Stimulated activated CD4-positive, alpha-beta T cell treated with anti-CD3 and anti-CD28 coated beads, Interleukin-12 subunit alpha, Interleukin-12 subunit beta, amount 100 ng/mL, for 48 hours (primary cell): Measurements from ENCODE around the gene CFAP119.
"Not testable (repeated sequence)": the region's sequence is repeated elsewhere in the genome, so short reads cannot be mapped to it uniquely, and the experiment has no call there.

Source experiments
- DNase-seq, 3 donors: peaks; one replicate each; pipeline ENCODE4 v3.0.0-alpha.2; 2020; ENCODE audit warnings: low read depth in 2 of 3, low spot score in 1 of 3

The CFAP119 gene

DNA sequence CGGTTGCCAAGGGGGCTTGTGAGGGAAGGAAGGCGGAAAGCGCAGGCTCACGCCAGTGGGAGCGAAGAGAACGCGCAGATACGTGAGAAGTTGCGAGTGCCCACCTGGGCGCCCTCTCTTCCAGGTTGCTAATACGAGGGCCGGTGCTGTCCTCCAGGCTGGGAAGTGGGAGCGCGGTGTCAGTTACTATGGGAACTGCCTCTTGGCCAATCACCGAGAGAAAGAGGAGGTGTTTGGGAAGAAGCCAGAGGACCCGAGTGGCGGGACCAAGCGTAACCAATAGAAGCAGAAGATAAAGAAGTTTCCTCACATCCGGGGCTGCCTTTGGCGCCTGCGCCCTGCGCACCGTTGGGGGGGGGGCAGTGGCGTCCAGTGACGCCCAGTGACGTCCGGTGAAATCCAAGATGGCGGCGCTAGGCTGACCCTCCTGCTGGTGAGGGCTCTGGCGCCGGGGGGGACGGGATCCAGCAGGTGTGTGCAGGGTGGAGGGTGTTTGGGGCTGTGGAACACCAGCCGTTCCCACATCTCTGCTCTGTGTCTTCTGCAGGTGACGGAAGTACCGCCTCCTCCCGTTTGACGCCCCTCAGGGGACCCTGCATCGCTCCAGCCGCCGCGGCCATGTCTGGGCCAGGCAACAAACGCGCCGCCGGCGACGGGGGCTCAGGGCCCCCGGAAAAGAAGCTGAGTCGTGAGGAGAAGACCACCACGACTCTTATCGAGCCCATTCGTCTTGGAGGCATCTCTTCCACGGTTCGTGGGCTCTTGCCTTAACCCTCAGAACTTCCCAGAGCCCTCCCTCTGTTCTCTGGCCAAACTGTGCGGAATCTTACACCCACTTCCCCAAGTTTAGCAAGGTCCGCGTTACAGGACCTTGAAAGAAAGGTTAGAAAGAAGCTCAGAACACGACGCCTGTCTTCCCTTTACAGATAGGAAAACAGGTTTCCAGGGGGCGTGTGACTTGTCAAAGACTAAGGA lies at the start of gene CFAP119, which contains the start of gene RNF40:
TSS of gene CFAP119 (minus strand) at position 135 of the 975 bp plus-strand sequence. CDS start 314 bp downstream, outside the sequence.
TSS of gene RNF40 (plus strand) at position 395 of the 975 bp plus-strand sequence. CDS start at position 619, 224 bp downstream.
- peak; percentile 86 to 88 (median 87) for DNase-seq

DNA sequence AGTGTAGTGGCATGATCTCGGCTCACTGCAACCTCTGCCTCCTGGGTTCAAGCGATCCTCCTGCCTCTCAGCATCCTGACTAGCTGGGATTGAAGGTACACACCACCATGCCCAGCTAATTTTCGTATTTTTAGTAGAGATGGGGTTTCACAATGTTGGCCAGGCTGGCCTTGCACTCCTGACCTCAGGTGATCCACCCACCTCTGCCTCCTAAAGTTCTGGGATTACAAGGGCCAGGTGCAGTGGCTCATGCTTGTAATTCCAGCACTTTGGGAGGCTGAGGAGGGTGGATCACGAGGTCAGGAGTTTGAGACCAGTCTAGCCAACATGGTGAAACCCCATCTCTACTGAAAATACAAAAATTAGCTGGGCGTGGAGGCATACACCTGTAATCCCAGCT lies 47.8 kb upstream of the CFAP119 start:
- not testable (repeated sequence) for DNase-seq

DNA sequence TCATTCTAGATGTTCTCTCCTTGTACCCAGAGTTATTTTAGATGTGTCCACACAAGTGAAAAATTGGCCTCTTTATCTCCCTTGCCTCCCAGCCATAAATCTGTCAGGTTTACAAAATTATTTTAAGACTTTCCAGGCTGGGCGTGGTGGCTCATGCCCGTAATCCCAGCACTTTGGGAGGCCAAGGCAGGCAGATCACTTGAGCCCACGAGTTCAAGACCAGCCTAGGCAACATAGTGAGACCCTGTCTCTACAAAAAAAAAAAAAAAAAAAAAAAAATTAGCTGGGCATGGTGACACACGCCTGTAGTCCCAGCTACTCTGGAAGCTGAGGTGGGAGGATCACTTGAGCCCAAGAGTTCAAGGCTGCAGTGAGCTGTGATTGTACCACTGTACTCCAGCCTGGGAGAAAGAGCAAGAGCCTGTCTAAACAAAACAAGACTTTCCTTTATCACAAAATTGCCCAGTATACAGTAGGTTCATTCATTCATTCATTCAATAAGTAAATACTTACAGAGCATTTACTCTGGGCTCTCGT lies 47.1 kb upstream of the CFAP119 start:
- not testable (repeated sequence) for DNase-seq

DNA sequence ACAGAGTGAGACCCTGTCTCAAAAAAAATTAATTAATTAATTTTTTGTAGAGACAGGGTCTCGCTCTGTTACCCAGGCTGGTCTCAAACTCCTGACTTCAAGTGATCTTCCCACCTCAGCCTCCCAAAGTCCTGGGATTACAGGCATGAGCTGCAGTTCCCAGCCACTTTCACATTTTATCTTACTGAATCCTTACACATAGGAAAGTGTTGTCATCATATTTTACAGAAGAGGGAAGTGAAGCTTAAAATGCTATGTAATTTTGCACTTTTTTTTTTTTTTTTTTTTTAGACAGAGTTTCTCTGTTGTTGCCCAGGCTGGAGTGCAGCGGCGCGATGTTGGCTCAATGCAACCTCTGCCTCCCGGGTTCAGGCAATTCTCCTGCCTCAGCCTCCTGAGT lies 46.3 kb upstream of the CFAP119 start:
- no peak for DNase-seq

DNA sequence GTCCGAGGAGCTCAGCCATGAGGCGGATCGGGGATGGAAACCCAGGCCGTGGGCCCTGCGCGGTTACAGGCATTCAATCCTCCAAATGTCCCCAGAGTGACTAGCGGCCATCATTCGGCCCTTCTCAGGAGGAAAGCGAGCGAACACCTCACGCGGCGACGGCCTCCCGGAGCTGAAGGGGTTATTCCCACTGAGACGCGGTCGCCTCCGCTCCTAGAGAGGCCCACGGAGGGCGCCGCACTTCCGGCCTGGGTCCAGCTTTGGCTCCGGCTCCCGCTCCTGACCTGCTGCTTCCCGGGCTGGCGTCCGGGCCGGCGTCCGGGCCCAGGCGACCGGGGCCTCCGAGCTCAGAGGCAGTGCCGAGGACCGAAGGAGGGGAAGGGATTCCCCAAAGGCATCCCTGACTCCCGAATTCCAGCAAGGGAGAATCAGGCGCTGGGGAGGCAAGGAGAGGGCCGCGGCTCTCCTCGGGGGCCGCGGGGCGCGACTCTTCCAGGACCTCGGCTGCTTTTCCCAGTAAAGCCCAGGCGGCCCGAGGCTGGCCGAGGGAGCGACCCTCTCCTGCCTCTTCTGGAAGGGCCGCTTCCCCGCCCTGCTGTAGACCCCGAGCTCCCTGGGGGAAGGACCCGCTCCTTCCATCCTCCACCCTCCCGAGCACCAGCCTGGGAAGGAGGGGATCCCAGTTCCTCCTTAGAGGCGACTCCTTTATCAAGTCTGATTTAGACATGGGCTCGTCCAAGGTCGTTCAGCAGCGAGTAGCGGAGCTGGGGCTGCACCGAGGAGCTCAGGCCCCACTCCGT lies 43.7 kb upstream of the CFAP119 start:
- peak in 1 of 3 donors; percentile 27 for DNase-seq

DNA sequence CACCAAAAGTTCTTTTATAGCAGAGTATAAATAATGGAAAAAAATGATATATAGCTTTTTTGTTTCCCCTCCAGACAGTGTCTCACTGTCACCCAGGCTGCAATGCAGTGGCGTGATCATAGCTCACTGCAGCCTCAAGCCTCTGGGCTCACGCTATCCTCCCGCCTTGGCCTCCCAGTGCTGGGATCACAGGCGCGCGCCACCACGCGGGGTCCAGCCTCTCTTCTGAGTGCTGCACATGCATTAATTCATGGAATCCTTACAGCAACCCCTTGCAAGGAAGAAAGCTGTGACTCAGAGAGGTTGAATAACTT lies 43.2 kb upstream of the CFAP119 start:
- DNase-seq: peak in 1 of 3 donors; percentile 16

DNA sequence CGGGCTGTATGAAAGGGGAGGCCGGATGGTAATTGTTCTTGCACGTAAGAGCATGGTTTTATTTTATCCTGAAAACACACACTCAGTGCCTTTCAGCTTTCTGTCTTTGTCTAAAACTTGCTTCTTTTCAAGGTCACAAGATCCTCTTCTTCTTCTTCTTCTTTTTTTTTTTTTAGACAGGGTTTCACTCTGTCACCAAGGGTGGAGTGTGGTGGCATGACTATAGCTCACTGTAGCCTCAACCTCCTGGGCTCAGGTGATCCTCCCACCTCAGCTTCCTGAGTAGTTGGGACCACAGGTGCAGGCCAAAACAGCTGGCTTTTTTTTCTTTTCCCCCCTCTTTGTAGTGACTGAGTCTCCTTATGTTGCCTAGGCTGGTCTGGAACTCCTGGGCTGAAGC lies 41.1 kb upstream of the CFAP119 start:
- DNase-seq: no peak

DNA sequence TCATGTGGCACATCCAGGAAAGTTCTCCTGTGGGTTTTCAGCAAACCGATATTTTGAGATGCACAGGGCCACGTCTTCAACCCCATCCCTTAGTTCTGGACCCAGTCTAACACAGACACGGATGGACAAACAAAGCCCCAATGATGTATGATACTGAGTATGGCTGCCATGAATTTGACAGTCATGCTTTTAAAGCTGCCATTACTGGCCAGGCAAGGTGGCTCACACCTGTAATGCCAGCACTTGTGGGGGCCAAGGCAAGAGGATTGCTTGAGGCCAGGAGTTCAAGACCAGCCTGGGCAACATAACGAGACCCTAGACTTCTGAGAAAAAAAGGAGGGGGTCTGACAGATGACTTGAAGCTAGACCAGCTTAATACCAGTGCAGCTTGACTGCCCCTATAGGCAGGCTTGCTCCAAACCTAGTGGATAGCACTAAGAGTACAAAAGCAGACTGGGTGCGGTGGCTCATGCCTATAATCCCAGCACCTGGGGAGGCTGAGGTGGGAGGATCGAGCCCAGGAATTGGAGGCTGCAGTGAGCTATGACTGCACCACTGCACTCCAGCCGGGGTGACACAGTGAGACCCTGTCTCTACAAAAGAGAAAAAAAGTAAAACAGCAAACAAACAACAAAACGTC lies 35.9 kb upstream of the CFAP119 start:
- no peak for DNase-seq

DNA sequence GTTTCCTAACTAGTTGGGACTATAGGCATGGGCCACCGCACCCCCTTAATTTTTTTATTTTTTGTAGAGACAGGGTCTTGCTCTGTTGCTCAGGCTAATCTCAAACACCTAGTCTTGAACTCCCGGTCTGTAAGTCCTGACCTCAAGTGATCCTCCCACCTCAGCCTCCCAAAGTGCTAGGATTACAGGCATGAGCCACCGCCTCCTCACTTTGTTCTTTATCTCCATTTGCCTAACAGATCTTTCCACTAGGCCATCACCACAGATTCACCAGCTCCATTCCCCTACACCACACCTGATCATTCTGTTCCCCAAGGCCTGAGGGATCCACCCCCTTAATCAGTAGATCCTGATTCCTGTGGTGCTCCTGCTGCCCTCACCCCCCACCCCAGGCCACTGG lies 32.8 kb upstream of the CFAP119 start:
- DNase-seq: no peak

DNA sequence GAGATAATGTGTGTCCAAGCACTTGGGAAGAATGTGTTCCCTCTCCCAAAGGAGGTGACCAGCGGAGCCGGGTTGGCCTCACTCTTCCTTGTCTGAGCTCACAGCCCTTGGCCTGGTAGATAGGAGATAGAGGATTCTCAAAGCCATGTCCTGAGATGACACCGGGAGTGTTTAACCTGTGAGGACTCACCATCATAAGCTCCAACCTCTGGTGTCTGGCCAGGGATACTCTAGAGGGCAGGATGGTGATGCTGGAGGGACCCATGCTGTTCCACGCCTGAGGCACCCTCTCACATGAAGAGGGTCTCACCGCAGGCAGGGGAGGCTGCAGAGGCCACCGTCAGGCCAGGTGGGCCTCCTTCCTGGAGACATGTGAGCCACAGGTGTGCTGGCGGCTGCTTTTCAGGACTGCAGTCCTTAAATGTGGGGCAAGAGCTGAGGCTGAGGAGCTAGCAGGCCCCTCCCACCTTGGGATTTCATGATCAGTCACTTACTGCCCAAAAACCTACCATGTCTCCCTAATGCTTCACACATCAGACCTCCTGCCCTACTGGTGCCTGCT lies 31.7 kb upstream of the CFAP119 start:
- DNase-seq: no peak

DNA sequence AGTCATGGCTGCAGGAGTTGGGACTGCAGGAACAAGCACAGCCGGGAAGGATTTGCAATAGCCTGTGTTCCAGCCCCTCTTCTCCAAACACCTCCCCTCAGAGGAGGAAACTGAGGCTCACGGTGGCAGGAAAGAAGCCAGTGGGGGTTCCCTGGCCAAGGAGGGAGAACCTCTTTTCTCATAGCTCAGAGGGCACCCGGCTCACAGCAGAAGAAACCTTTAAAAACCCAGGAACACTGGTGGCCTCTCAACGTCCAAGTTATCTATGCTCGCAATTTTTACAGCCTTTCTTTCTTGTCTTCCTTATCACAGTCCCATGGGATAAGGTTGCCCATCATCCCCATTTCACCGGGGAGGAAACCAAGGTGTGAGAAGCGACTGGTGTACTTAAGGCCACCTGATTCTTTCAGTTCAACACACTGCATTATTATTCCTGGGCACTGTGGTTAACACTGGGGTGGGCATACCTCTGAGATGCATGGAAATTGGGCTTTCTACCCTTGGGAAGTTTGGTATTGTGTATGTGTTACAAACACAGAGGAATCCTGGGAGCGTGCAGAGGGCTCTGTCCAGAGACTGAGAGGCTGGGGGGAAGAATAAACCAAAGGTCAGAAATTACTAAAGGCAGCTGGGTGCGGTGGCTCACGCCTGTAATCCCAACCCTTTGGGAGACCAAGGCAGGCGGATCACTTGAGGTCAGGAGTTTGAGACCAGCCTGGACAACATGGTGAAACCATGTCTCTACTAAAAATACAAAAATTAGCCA lies 25.9 kb upstream of the CFAP119 start:
- no peak for DNase-seq

DNA sequence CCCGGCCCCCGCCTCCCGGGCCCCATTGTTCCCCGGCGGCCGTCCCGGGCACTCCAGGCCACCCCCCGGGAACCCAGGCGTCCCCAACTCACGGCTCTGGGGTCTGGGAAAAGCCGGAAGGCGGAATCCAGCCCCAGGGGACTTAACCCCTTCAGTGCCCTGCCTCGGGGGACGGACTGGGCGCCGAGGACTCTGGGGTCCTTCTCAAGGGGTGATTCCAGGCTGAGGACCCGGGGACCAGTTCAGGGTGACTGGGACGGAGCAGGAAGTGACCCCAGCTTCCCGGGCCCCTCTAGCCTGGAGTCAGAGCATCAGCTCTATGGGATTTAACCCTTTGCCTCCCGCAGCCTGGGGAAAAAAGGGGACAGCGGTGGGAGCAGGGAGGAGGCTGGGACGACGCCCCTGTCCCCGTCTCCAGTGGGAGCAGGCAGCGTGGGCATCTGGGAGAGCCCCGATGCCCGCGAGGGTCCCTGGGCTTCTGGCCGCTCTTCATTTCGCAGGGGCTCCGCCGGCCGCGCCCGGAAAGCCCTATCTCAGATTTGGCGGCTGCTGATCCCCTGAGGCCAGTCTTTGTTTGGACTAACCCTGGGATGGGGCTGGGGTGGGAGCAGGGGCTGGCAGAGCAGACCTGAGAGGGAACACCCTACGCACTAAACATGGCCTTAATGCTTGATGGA lies 25.2 kb upstream of the CFAP119 start, which contains the start of gene ZNF629:
TSS of gene ZNF629 (minus strand) at position 270 of the 677 bp plus-strand sequence. CDS start 2,723 bp downstream, outside the sequence.
- no peak for DNase-seq

DNA sequence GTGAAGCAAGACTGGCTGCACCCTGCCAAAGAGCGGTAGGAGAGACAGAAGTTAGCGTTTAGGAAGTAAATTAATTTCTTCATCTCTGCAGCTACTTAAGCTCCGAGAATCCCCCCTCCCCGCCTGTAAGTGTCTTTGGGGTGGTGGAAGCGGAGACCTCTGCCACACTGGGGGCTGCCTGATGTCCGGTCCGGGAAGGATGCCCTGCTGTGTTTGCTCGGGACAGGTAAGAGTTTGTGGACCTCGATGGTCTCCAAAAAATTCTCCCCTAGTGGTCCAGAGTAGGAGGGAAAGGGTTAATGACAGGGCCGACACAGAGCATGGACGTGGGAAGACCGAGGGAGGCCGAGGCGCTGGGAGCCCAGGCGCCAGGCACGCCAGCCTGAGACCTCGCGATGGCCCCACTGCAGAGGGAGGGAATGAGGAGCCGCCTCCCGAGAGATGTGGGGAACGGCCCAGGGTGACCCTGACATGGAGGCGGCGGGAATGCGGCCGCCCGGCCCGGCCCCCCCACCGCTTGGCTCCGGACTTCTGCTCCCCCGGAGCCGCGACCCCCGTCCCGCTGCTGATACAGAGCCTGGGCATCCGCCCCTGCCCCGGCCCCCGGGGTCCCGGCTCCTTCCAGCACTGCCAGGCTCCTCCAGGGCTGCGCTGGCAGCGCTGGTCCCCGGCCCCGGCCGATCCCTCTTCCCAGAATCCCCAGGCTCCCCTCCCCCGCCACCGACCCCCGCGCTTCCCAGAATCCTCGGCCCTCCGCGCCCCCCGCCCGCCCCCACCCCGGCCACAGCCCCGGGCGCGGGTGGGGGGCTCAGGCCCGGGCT lies 24.5 kb upstream of the CFAP119 start:
- no peak for DNase-seq

DNA sequence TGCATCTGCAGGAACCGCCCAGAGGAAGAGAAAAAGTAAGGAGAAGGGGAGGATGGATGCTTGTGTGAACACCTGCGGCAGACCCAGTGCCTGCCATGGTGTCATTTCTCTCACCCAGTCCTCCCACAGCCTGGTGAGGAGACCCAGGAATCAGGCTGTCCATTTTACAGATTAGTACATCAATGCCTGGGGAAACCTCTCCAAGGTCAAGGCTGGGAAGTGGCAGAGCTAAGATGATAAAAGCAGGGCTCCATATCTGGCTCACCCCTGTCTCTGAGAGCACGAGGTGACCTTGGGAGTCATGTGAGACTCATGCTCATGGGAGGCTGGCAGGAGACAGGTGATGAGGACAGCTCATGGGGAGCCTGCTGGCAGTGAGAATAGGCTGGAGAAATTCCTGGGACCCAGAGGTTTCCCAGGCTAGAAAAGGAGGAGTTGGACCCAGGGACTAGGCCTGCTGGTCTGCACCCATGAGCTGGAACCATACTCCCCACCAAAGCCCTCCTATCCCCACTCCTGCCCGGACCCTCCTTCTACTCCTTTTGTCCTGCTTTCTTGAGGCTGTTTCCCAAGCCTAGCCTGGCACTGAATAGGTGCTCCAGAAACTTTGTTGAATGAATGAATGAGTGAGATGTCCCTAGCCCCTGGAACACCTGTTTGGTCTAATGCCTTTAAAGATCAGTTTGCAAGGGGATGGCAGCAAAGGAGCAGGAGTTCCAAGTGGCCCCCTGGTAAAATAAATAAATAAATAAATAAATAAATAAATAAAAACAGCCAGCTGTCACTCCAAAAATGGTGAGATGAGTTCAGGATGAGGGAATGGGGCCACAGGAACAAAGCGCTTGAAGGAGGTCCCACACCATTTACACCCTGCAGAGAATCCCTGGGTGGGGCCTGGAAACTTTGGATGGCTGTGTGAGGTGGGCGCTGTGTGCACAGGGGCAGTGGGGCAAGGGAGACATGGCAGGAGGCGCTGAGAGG lies 23.6 kb upstream of the CFAP119 start:
- no peak for DNase-seq

DNA sequence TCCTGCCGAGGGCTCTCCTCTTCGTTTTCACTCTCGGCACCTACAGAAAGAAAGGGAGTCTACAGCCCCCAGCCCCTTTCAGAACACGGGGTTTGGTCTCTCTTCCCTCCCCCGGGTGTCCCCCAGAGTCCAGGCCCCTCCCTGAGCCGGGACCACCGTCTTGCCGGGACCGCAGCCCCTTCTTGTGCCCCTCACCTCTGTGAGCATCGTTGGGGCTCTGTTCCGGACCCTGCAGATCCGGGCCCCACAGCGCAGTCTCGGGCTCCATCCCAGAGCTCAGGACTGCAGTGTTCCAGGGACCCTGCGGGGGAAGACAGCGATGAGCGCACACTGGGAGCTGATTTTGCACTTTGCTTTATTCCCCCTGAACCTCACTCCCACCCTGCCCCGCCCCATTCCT lies 22.4 kb upstream of the CFAP119 start:
- no peak for DNase-seq

DNA sequence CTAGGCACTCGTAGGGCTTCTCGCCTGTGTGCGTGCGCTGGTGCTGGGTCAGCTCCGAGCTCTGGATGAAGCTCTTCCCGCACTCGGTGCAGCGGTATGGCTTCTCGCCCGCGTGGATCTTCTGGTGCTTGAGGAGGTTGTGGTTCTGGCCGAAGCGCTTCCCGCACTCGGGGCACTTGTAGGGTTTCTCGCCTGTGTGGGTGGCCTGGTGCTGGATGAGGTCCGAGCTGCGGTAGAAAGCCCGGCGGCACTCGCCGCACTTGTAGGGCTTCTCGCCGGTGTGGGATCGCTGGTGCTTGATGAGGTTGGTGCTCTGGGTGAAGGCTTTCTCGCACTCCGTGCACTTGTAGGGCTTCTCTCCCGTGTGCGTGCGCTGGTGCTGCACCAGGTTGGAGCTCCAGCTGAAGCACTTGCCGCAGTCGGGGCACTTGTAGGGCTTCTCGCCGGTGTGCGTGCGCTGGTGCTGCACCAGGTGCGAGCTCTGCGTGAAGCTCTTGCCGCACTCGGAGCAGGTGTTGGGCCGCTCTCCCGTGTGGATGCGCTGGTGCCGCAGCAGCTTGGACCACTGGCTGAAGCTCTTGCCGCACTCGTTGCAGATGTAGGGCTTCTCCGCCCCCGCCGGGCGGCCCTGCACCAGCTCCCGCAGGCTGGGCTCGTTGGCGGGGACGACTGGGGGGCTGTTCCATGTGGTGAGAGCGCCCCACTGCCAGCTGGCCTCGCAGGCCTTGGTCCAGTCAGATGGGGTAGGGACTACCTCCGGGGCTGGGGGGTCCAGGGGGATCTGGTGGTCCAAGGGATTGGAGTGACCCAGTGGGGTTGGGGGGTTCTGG lies 21.6 kb upstream of the CFAP119 start:
- no peak for DNase-seq
